GM21737 (cell line): Measurements from ENCODE around the gene UBR7.

Source experiments
- ATAC-seq: cut with Tn5 transposase; IDR thresholded peaks from one replicate; pipeline ENCODE4 v1.9.1; 2021; ENCODE audit warnings: mild to moderate bottlenecking, moderate library complexity; ENCODE audit not compliant: unreplicated experiment

The UBR7 gene

DNA sequence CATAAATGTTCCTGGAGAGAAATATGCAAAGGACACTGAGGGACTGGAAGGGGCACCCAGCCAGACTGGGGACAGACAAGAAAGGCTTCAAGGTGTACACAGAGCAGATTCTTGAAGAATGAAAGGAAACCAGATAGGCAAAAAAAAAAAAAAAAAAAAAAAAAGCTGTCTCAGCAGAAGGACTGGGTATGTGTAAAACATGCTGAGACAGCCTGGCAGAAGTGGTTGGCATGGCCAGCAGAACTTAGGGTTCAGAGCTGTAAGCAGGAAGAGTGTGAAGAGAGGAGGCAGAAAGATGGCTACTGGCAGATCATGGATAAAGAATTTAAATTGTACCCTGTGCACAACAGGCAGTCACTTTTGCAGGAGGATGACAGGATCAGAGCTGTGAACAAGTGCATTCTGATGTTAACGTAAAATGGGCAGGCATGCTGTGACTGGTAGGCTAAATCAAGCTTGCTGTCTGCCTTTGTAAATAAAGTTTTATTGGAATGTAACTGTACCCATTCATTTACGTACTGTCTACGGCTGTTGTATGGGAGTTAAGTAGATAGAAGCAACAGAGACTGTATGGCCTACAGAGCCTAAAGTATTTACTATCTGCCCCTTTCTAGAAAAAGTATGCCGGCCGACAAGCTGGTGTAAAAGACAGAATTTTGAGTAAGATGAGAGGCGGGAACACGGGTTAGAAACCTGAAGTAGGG lies 42.2 kb downstream of the UBR7 start:
- no peak for ATAC-seq

DNA sequence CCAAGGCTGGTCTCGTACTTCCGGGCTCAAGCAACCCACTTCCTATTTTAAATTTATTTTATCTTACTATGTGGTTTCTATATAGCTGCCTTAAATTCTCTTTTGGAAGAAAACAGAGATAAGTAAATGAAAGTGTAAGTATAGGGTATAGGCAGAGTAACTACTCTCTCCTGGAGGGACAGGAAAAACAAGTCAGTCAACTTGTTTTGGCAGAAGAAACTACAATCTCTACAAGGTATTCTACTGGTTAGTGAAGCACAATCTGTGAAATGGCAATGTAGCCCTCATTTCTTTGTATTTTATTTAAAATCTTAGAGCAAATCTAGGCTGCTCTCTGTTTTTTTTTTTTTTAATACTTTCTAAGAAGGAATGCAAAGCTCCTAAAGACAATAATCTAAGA lies 55.4 kb downstream of the UBR7 start:
- ATAC-seq = no peak

DNA sequence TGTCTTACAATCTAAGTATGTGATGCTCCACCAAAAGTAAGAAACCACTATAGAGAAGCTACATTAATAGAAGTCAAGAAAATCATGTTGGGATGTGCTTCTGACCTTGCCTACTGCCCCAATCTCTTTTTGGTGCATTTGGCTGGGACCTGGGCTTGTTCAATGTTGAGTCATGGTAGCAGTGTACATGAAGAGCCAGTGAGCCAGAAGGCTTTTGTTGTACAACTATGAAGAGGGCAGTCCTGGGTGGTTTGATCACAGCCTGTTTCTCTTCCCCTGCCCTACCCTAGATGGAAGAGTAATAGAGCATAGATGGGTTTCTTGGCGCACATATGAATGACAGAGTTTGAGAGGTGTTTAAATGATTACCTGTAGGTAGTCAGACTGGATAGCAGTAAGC lies 56.4 kb downstream of the UBR7 start:
- no peak for ATAC-seq

- no peak for ATAC-seq
Observed at GRCh38 chr14:93266127-93266526, 59.1 kb downstream of the UBR7 start.

GRCh38 chr14:93267149-93267711 lies 60.2 kb downstream of the UBR7 start:
- no peak for ATAC-seq

- ATAC-seq = no peak
Observed at GRCh38 chr14:93268406-93268805, 61.4 kb downstream of the UBR7 start.

DNA sequence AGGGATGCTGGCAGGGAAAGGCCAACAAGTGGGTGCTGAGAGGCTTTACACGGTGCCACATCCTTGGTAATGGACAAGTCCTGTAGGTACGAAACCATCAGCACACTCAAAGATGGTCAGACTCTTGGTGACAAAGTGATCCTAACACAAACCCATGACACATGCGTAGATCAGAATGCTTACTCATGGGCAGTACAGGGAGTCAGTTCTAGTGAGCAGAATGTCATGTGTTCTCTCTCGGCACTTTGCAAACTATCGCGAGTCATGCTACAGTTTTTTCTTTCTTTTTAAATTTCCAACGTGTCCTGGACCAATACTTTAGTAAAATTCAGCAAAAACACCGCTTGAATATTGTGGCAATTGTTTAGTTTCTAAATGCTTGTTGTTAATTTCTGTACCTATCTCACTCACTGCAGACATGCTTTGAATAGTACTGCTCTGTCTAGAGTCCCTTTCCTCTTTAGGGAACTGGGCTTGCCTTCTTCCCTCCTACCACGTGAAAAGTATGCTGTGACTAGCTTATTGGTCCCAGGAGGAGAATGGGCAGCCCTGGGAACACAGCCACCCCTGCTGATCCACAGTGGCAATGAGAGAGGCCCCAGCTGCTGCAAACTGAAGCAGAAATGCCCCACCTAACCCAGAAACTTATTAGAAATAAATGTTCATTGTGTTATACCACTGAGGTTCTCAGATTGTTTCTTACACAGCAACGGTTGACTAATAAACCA lies 62.4 kb downstream of the UBR7 start:
- no peak for ATAC-seq

DNA sequence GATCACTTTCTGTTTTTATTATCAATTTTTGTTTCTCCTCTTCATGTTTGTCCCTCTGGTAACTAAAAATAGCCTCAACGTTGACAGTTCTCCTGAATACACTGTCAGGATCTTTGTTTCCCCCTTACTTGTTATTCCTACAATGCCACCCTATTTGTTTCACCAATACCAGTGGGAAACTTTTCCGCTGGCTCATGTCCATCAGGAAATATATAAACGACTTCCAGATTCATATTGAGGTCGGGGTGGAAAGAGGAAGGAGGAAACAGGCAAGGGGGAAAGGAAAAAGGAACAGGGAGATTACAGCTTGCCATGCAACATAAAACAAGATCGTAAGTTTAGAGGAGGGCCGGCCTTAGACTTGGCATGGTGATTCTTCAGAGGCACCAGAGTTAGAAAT lies 64.1 kb downstream of the UBR7 start:
- no peak for ATAC-seq

DNA sequence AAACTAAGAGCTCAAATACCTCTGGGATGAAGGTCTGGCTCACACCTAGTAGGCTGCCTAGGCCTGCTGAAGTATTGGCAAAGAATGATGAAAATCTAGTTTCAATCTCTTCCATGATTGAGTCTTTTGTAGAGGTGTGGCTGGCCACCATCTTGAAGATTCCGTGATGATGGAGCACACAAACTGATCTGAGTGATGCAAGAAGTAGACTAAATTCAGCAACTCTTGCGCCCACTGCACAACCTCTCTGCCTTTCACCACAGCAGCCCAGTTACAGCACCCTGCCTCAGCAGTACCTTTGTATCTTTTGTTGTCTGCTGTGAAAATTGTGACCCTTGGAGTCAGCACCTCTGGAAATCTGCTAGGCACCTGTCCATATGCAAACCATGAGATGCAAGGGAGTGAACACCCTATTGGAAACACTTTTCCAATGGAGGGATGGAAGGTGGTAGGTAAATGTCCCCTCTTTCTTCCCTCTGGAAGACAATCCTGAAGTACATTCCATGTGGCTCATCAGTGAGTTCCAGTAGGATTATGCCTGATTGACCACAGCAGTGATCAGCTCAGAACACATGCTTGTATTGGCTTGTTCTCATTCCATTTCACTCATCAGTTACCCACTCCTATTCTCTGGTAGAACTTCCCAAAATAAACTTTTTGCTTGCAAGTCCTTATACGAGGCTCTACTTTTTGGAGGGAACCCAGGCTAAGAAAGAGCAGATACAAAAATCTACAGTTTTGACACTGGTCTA lies 67.2 kb downstream of the UBR7 start:
- no peak for ATAC-seq

GRCh38 chr14:93276031-93276716 lies 69.1 kb downstream of the UBR7 start:
- no peak for ATAC-seq
